AG09319 (cell line): Measurements from ENCODE around the gene ACSF2.

Source experiments
- DNase-seq: peaks from one replicate; pipeline ENCODE4 v3.0.0-alpha.2; 2010; ENCODE audit warnings: low read depth; ENCODE audit errors: extremely low read depth
- TF ChIP-seq, protein P1 (sequence below): IDR thresholded peaks from 2 replicates; pipeline ENCODE4 v1.5.1; 2011; ENCODE audit warnings: low read depth, mild to moderate bottlenecking, inconsistent platforms, low read length, moderate library complexity

ACSF2 gene

DNA sequence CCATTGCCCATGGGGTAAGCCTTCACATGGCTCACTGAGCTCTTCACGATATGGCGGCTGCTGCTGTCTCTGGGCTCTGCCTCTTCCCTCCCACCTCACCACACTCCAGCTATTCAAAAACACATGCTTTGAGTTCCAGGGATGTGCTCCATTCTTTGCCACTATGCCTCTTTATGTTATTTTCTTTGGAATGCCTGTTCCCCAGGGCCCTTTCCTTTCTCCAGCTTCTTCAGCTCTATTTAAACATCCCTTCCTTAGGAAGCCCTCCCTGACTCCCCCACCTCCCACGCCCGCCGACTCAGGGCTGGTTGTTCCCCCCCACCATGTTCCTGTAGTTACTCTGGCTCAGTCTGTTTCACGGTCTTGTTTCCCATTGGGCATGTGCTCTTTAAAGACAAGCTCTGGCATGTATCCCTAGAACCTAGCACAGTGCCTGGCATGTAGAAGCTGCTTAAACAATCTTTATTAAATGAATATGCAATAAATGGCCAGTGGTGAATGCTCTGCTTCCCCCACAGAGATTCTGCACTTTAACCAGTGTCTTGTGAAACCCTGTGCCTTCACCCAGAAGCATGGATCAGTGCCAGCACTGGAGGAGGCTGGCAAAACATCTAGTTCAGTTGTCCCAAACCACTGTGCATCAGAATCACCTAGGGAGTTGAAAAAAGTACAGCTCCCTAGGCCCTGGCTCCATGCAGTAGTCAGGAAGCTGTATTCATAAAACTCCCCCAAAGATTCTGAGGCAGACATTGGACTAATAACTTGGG, 89.1 kb downstream of the ACSF2 start:
- TF ChIP-seq, protein P1, sequence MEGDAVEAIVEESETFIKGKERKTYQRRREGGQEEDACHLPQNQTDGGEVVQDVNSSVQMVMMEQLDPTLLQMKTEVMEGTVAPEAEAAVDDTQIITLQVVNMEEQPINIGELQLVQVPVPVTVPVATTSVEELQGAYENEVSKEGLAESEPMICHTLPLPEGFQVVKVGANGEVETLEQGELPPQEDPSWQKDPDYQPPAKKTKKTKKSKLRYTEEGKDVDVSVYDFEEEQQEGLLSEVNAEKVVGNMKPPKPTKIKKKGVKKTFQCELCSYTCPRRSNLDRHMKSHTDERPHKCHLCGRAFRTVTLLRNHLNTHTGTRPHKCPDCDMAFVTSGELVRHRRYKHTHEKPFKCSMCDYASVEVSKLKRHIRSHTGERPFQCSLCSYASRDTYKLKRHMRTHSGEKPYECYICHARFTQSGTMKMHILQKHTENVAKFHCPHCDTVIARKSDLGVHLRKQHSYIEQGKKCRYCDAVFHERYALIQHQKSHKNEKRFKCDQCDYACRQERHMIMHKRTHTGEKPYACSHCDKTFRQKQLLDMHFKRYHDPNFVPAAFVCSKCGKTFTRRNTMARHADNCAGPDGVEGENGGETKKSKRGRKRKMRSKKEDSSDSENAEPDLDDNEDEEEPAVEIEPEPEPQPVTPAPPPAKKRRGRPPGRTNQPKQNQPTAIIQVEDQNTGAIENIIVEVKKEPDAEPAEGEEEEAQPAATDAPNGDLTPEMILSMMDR, result no peak
- DNase-seq, result no peak

DNA sequence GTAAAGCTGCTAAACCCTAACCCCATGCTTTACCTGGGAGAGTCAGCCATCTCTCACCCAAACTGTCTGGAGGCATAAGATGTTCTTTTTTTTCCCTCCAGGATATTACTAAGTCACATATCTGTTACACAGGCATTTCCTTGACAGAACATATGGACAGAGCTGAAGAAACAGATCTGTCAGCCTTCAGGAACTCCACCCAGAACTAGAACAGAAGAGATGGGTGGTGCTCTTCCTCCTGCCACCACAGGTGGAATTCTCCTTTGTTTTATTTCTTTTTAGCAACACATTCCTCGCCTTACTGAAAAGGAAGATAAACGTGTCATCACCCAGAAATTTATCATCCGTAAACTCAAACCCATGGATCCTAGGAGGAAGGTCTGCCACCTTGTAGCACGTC, 91.0 kb downstream of the ACSF2 start:
- TF ChIP-seq, protein P1, result no peak
- no peak for DNase-seq

DNA sequence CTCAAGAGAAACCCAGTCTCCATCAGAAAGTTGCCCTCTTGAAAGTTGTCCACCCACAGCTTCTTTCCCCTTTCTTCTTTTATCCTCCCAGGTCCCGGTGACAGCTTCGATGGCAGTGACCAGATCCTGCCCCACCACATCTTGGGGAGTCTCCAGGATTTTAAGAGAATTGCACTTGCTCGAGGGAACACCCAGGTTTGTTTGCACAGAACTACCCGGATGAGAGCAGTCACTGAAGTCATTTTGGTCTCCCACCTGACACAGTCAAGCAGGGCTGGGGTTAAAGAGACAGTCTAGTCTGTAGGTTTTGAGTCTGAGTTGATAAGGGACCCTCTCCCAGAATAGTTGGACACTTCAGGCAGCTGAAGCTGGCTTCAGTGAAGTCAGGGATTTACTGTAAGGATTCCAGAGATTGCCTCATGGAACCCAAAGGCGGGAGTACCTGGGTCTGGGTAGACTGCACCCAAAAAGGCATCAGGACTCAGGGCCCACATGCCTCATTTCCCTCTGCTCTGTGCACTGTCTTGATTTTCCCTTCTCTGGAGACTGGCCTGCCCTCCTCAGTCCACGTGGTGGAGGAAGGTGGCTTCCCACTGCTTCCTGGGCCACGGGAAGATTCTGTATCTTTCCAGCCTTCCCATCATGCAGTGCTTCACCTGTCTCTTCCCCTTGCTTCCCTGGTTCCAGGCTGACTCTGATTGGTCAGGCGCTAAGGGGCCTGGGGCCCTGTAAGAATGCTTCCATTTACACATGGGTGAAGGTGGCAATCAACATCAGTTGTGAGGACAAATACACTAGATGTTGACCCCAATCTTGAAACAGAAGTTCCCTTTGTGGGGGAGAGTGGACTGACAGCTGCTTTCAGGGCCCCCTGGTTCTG, 91.7 kb downstream of the ACSF2 start:
- TF ChIP-seq, protein P1, result no peak

DNA sequence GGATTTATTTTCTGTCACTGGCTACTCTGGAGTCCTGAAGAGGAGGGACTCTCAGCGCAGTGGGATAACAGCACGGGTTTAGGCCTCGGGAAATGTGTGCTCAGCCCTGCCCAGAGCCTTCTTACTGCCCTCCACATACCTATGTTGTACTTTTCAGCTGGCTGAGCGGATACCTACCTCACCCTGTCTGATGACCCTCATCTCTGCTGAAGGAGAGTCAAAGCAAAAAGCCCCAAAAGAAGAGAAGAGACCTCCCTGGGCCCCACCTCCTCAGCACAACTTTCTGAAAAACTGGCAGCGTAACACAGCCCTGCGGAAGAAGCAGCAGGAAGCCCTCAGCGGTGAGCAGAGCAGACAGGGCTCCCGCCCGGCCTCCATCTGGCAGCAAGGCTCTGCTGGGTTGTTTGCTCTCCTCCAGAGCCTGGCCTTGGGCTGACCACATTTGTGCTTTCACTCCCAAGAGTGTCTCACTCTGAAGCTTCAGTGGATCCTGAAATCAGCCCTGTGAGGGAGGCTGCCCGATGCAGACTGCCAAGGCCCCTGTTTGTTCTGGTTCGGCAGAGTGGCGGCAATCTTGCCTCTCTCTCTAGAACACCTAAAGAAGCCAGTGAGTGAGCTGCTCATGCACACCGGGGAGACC, 92.5 kb downstream of the ACSF2 start:
- no peak for DNase-seq
- TF ChIP-seq, protein P1, result no peak

More for the DNA sequence above, 91.7 kb downstream of the ACSF2 start:
- no peak for DNase-seq

DNA sequence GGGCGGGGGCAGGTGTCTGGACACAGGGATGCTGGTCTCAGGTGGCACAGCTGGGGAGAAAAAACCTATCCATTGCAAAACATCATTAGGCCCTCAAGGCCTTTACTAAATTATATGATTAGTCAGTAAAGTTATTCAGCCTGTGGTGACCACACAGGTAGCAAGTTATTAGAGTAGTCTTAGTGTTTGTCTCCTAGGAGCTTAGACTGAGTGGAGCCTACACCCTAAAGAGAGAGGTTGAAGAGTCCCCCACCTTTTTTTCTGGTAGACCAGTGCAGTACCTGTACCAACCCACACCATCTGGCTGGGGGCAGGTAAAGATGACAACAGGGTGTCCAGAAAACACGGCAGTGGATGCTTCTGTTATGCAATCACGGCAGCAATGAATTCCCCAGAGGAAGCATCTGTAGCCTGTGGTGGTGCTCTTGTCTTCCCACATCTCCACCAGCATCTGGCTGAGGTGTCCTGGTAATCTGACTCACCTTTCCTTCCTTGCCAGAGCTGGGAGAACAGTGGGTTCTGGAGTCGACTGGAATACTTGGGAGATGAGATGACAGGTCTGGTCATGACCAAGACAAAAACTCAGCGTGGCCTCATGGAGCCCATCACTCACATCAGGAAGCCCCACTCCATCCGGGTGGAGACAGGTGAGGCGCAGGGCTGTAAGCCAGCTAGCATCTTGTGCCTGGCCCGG, 93.3 kb downstream of the ACSF2 start:
- DNase-seq, result no peak
- TF ChIP-seq, protein P1, result no peak

DNA sequence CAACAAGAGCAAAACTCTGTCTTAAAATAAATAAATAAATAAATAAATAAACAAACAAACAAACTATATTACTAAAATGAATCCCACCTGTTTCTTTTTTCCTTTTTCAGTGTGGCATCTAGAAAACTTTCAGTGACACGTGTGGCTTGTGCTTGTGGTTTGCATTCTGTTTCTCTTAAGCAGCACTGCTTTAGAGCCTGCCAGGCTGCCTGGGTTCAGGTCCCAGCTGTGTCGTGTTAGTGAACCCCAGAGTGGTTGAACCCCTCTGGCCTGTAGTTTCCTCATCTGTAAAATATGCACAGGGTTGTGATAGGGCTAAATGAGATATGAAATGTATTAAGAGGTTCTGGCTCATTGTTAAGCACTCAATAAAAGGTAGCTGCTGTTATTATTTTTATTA, 94.5 kb downstream of the ACSF2 start:
- DNase-seq, result no peak
- TF ChIP-seq, protein P1, result no peak
